HUES48 (cell line): Measurements from ENCODE around the gene SEMA3B.
A peak's percentile ranks its signal among the peaks of the same experiment; 100 is the strongest.

Experiments
- H3K27ac ChIP-seq: one replicate; pipeline ENCODE4 v1.7.0; 2013; ENCODE audit warnings: low read depth, low read length, inconsistent platforms
- H3K27me3 ChIP-seq: 2 replicates; pipeline ENCODE4 v1.6.1; 2013; ENCODE audit warnings: mild to moderate bottlenecking, low read length; ENCODE audit not compliant: control insufficient read depth, insufficient read depth
- H3K36me3 ChIP-seq: 2 replicates; pipeline ENCODE4 v1.6.1; 2013; ENCODE audit warnings: low read length; ENCODE audit not compliant: control insufficient read depth, insufficient read depth
- H3K4me1 ChIP-seq: 2 replicates; pipeline ENCODE4 v1.6.1; 2013; ENCODE audit warnings: mild to moderate bottlenecking, low read length; ENCODE audit not compliant: control insufficient read depth, insufficient read depth
- H3K4me3 ChIP-seq: 2 replicates; pipeline ENCODE4 v1.5.1; 2013; ENCODE audit warnings: mild to moderate bottlenecking, low read depth, low read length
- H3K9ac ChIP-seq: 2 replicates; pipeline ENCODE4 v1.6.1; 2013; ENCODE audit warnings: mild to moderate bottlenecking, low read depth, low read length, moderate library complexity
- H3K9me3 ChIP-seq: 2 replicates; pipeline ENCODE4 v1.6.1; 2013; ENCODE audit warnings: low read length; ENCODE audit not compliant: control insufficient read depth, insufficient read depth

Gene SEMA3B

GRCh38 chr3:50325497-50326181, 56.7 kb downstream of the SEMA3B start:
- H3K9me3 ChIP-seq: no peaks in the 10 kb centered on the region
- no peak overlapping the region for H3K4me3 ChIP-seq
- H3K9ac ChIP-seq: no peak overlapping the region
- H3K36me3 ChIP-seq: peaks cover 26% of the 10 kb centered on the region
- H3K27me3 ChIP-seq: no peaks in the 10 kb centered on the region
- no peak overlapping the region for H3K27ac ChIP-seq
- peaks cover 12% of the 10 kb centered on the region for H3K4me1 ChIP-seq

GRCh38 chr3:50326182-50326541, 57.2 kb downstream of the SEMA3B start:
- Histone ChIP-seq H3K9ac (no peak overlapping the region), H3K27me3 (no peaks in the 10 kb centered on the region), H3K27ac (no peak overlapping the region)

DNA sequence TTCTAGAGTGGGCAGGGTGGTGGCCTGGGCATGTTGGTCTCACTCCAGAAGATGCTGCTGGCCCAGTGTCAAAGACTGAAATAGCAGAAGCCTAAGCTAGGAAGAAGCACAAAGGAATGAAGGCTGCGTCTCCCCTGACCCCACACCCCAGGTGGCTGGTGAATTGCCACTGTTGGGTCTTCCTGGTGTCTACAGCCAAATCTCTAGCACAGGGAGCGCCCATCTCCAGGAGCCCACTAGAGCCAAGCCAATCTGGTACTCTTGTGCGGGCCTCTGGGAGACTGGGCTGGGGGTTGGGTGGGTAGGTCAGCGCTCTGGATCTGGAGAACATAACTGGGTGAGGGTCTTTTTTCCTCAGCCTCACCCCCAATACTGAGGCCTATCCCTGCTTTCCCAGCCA, 58.2 kb downstream of the SEMA3B start:
- peaks cover 10% of the 10 kb centered on the region for H3K4me1 ChIP-seq
- H3K4me3 ChIP-seq: peak overlapping the region; percentile 88
- H3K9me3 ChIP-seq: no peaks in the 10 kb centered on the region
- H3K9ac ChIP-seq: no peak overlapping the region
- H3K36me3 ChIP-seq: peaks cover 40% of the 10 kb centered on the region
- no peak overlapping the region for H3K27ac ChIP-seq
- no peaks in the 10 kb centered on the region for H3K27me3 ChIP-seq

More at GRCh38 chr3:50326182-50326541, 57.2 kb downstream of the SEMA3B start:
- H3K4me1 ChIP-seq: peaks cover 10% of the 10 kb centered on the region
- H3K4me3 ChIP-seq: no peak overlapping the region
- H3K36me3 ChIP-seq: peaks cover 31% of the 10 kb centered on the region
- no peaks in the 10 kb centered on the region for H3K9me3 ChIP-seq
